ENCODE results near the gene CRACR2B.

DNA sequence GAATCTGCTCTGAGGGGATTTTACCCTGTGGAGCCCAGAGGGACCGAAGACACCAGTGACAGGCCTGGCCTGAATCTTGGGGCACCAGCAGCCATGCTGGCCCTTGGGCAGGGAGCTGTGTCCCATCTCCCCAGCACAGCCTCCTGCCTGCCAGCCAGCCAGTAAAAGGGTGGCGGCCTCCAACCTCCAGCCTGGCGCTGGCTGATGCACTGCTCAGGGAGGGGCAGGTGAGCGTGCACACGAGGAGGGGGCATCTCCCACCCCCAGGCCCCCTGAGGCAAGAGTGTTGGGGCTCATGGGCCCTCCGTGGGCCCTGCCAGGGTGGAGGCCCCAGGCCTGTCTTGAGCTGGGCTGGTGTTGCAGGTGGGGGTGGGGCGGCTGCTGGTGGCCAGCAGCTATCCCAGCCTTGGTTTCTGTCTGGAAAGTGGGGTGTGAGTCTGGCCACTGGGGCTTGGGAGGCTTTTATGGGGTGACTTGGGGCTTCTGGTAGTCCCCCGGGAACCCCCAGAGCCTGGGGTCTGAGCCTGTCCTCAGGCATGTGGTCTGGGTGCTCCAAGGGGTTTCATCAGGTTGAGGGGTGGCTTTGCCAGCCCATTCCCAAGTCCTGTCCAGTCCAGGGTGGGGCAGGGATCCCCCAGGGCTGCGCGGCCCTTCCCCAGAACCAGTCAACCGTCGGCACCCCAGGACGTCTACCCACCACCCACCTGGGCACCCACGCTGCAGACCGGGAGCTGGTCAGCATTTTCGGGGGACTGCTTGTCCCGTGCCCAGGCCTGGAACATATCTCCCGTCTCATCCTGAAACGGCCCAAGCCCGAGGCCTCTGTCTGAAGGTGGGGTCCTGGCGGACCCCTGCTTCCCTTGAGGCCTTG, 32.8 kb downstream of the CRACR2B start:
- no peak for TF ChIP-seq CTCF (conservative IDR thresholded peaks at IDR 0.05)
- no peak for TF ChIP-seq EZH2 (IDR thresholded peaks at IDR 0.05; ENCODE audit: low read depth)
